Fibroblast of lung (primary cell): Measurements from ENCODE around the gene PTAR1. TPM values are rescaled to one million over a fixed set of nuclear protein-coding genes. Genes with fewer than 3 reads are reported as not detected.

Experiments used
- DNase-seq, 2 donors: peaks; one replicate each; pipeline versions ENCODE4 v3.0.0 to v3.0.0-alpha.2; 2010; ENCODE audit warnings: low read depth in 2 of 2
- H2AFZ ChIP-seq: 2 replicates; pipeline ENCODE4 v1.5.1; 2012; ENCODE audit warnings: low read length, control low read depth, inconsistent platforms
- H3K27ac ChIP-seq: 2 replicates; pipeline ENCODE4 v1.5.1; 2011; ENCODE audit warnings: low read length, control low read depth; ENCODE audit not compliant: insufficient read depth
- H3K27me3 ChIP-seq: 2 replicates; pipeline ENCODE4 v1.5.1; 2011; ENCODE audit warnings: mild to moderate bottlenecking, low read length; ENCODE audit not compliant: control insufficient read depth, insufficient read depth
- H3K36me3 ChIP-seq: 2 replicates; pipeline ENCODE4 v1.5.1; 2011; ENCODE audit warnings: low read length; ENCODE audit not compliant: control insufficient read depth, insufficient read depth
- H3K4me1 ChIP-seq: 2 replicates; pipeline ENCODE4 v1.5.1; 2011; ENCODE audit warnings: low read length; ENCODE audit not compliant: control insufficient read depth, insufficient read depth; ENCODE audit errors: extremely low read depth
- H3K4me2 ChIP-seq: 2 replicates; pipeline ENCODE4 v1.5.1; 2011; ENCODE audit warnings: low read length, control low read depth; ENCODE audit not compliant: insufficient read depth; ENCODE audit errors: extremely low read depth
- H3K4me3 ChIP-seq, 4 experiments: fragments of 200-600 bp in 1 of 4; sonication (generic) in 1 of 4; replicated peaks in 1 of 4; 2 replicates each; pipeline ENCODE4 v1.5.1; 2011 to 2016; ENCODE audit warnings: low read length in 4 of 4, low read depth in 3 of 4, mild to moderate bottlenecking in 3 of 4, control low read depth in 2 of 4, inconsistent platforms in 1 of 4, mixed read lengths in 1 of 4; ENCODE audit not compliant: insufficient read depth in 1 of 4; ENCODE audit errors: control extremely low read depth in 1 of 4
- H3K79me2 ChIP-seq: 2 replicates; pipeline ENCODE4 v1.5.1; 2012; ENCODE audit warnings: mild to moderate bottlenecking, low read length, inconsistent platforms; ENCODE audit not compliant: control insufficient read depth, insufficient read depth
- H3K9ac ChIP-seq: 2 replicates; pipeline ENCODE4 v1.5.1; 2011; ENCODE audit warnings: mild to moderate bottlenecking, low read length, control low read depth; ENCODE audit not compliant: insufficient read depth
- H3K9me3 ChIP-seq: 2 replicates; pipeline ENCODE4 v1.5.1; 2012; ENCODE audit warnings: low read depth, low read length; ENCODE audit not compliant: control insufficient read depth, insufficient read depth
- H4K20me1 ChIP-seq: 2 replicates; pipeline ENCODE4 v1.5.1; 2011; ENCODE audit warnings: low read length; ENCODE audit not compliant: control insufficient read depth, insufficient read depth; ENCODE audit errors: extremely low read depth
- CTCF ChIP-seq, 2 donors: IDR thresholded peaks in 1 of 2; conservative IDR thresholded peaks in 1 of 2; 1 replicate in 1 of 2; 2 replicates in 1 of 2; pipeline ENCODE4 v1.5.1; 2011 to 2012; ENCODE audit warnings: low read length in 2 of 2, control low read depth in 1 of 2, inconsistent platforms in 1 of 2, low read depth in 1 of 2, mild to moderate bottlenecking in 1 of 2
- EZH2 ChIP-seq: IDR thresholded peaks from 2 replicates; pipeline ENCODE4 v1.5.1; 2012; ENCODE audit warnings: low read length, control low read depth, mild to moderate bottlenecking; ENCODE audit errors: missing control alignments
- polyA plus RNA-seq, 2 donors: library from polyadenylated mRNA; depleted of rRNA in 1 of 2; stranded (reverse) in 1 of 2; unstranded in 1 of 2; fragments of >200 nt; gene quantifications; 2 replicates each; pipeline ENCODE4 v1.2.1, GENCODE V29; 2011 to 2012; ENCODE audit warnings: missing spikeins in 1 of 2
- total RNA-seq: library from RNA; depleted of rRNA; stranded (reverse); fragments of >200 nt; gene quantifications from 2 replicates; pipeline ENCODE4 v1.2.1, GENCODE V29; 2014

The PTAR1 gene
- total and polyA plus RNA-seq, 2 donors (not counting 1 experiment from before 2014, with no cell fraction given): 21.7 to 115 TPM

GRCh38 chr9:69740872-69741505, 18.8 kb downstream of the PTAR1 start:
- no peaks in the 10 kb centered on the region for H3K36me3 ChIP-seq
- peak in 1 of 2 donors; percentile 28 for DNase-seq
- H3K27ac ChIP-seq: no peak overlapping the region
- no peaks in the 10 kb centered on the region for H4K20me1 ChIP-seq
- H3K27me3 ChIP-seq: no peaks in the 10 kb centered on the region
- no peak overlapping the region for H3K4me2 ChIP-seq
- no peaks in the 10 kb centered on the region for H3K9me3 ChIP-seq
- peaks cover 2% of the 10 kb centered on the region for H3K4me1 ChIP-seq
- no peak overlapping the region for H3K9ac ChIP-seq
- H3K4me3 ChIP-seq: no peak overlapping the region
- TF ChIP-seq EZH2 (no peak), CTCF (conservative IDR thresholded peaks at IDR 0.05 in 1 of 2, IDR thresholded peaks at IDR 0.05 in 1 of 2; ENCODE audit: low read depth in 1 of 2, low read length in 2 of 2) (no peak)
- H3K79me2 ChIP-seq: peaks cover 23% of the 10 kb centered on the region
- H2AFZ ChIP-seq: no peak overlapping the region

GRCh38 chr9:69731348-69731747, 28.5 kb downstream of the PTAR1 start:
- H3K4me2 ChIP-seq: no peak overlapping the region
- no peaks in the 10 kb centered on the region for H3K4me1 ChIP-seq
- no peaks in the 10 kb centered on the region for H3K79me2 ChIP-seq
- DNase-seq: no peak
- no peak overlapping the region for H3K4me3 ChIP-seq
- no peaks in the 10 kb centered on the region for H4K20me1 ChIP-seq
- TF ChIP-seq CTCF (conservative IDR thresholded peaks at IDR 0.05 in 1 of 2, IDR thresholded peaks at IDR 0.05 in 1 of 2; ENCODE audit: low read depth in 1 of 2, low read length in 2 of 2) (no peak), EZH2 (no peak)
- no peaks in the 10 kb centered on the region for H3K27me3 ChIP-seq
- H3K9ac ChIP-seq: no peak overlapping the region
- H2AFZ ChIP-seq: no peak overlapping the region
- H3K36me3 ChIP-seq: peaks cover 8% of the 10 kb centered on the region
- H3K9me3 ChIP-seq: no peaks in the 10 kb centered on the region
- H3K27ac ChIP-seq: no peak overlapping the region

GRCh38 chr9:69719983-69720382, 39.8 kb downstream of the PTAR1 start:
- no peak overlapping the region for H3K4me2 ChIP-seq
- no peaks in the 10 kb centered on the region for H3K9me3 ChIP-seq
- H3K9ac ChIP-seq: no peak overlapping the region
- no peak overlapping the region for H3K27ac ChIP-seq
- peaks cover 2% of the 10 kb centered on the region for H3K36me3 ChIP-seq
- no peak for DNase-seq
- TF ChIP-seq CTCF (conservative IDR thresholded peaks at IDR 0.05 in 1 of 2, IDR thresholded peaks at IDR 0.05 in 1 of 2; ENCODE audit: low read depth in 1 of 2, low read length in 2 of 2) (no peak), EZH2 (no peak)
- H3K4me3 ChIP-seq: no peak overlapping the region
- H3K4me1 ChIP-seq: no peaks in the 10 kb centered on the region
- no peaks in the 10 kb centered on the region for H4K20me1 ChIP-seq
- H3K27me3 ChIP-seq: no peaks in the 10 kb centered on the region
- no peak overlapping the region for H2AFZ ChIP-seq
- H3K79me2 ChIP-seq: no peaks in the 10 kb centered on the region
